ENCODE measurements around the gene NTF4. TPM values are rescaled to one million over a fixed set of nuclear protein-coding genes. Genes with fewer than 3 reads are reported as not detected.
A peak's percentile ranks its signal among the peaks of the same experiment; 100 is the strongest.

Gene NTF4
- polyA plus RNA-seq, 2 of the 4 experiments (the other 2 are of a cell fraction): 0.37 to 1.0 TPM

- H3K4me2 ChIP-seq: no peak overlapping the region
- ChIA-PET CTCF (interaction anchor here (1.0 to 7.3 kb wide), 10 partner anchors 14 to 271 kb away, joined by 3 to 96 read pairs (median 8); partner anchors contain the start of genes GYS1, KCNA7 and RUVBL2), POLR2A (no interaction called here)
- no peak overlapping the region for H3K27ac ChIP-seq
- no peaks in the 10 kb centered on the region for H3K9me3 ChIP-seq
- 85% methylated on average over 9 of the region's 9 CpGs for WGBS (ENCODE audit: missing lambda C conversion rate)
- TF ChIP-seq TFCP2L1 (CRISPR knock-in tag; IDR thresholded peaks at IDR 0.05) (no peak), NFE2L2 (conservative IDR thresholded peaks at IDR 0.05; ENCODE audit: low read length) (no peak), PBX3 (IDR thresholded peaks at IDR 0.05) (no peak), BCL3 (IDR thresholded peaks at IDR 0.05) (no peak), CBX8 (IDR thresholded peaks at IDR 0.05) (no peak), ESRRA (IDR thresholded peaks at IDR 0.05; ENCODE audit: borderline replicate concordance, low read length) (no peak), HOXB5 (CRISPR knock-in tag; IDR thresholded peaks at IDR 0.05) (no peak), CEBPB (IDR thresholded peaks at IDR 0.05) (no peak), KDM1A (IDR thresholded peaks at IDR 0.05; ENCODE audit: low read depth) (no peak), ZSCAN20 (CRISPR knock-in tag; IDR thresholded peaks at IDR 0.05) (no peak), MAX (IDR thresholded peaks at IDR 0.05) (no peak), FOSL2 (IDR thresholded peaks at IDR 0.05) (no peak), FOSL2 (CRISPR knock-in tag; IDR thresholded peaks at IDR 0.05) (no peak), HMGXB4 (CRISPR knock-in tag; IDR thresholded peaks at IDR 0.05; ENCODE audit: borderline replicate concordance) (no peak), RAD21 (conservative IDR thresholded peaks at IDR 0.05 in 1 of 2, IDR thresholded peaks at IDR 0.05 in 1 of 2) (no peak)
- FAIRE-seq: no peak
- H3K4me3 ChIP-seq: no peak overlapping the region
- H3K4me1 ChIP-seq: peaks cover 12% of the 10 kb centered on the region
- DNase-seq (ENCODE audit: low read depth in 1 of 2, low spot score in 1 of 2): no peak
- no peak for ATAC-seq
Measured at GRCh38 chr19:49059053-49059452, 5.6 kb downstream of the NTF4 start.

- no peak overlapping the region for H3K27ac ChIP-seq
- peaks cover 11% of the 10 kb centered on the region for H3K4me1 ChIP-seq
- whole genome bisulfite sequencing (ENCODE audit: missing lambda C conversion rate): 81% methylated on average over 10 of the region's 10 CpGs
- ATAC-seq (peak in 1 of 2 experiments; percentile 39; a peak in 3 of 6 replicates), DNase-seq (ENCODE audit: low read depth in 1 of 2, low spot score in 1 of 2) (peak in 1 of 2 experiments; percentile 56), FAIRE-seq (no peak)
- no peaks in the 10 kb centered on the region for H3K9me3 ChIP-seq
- POLR2A ChIA-PET: interaction anchor here (1.5 kb wide), 1 partner anchor 39 kb away, joined by 4 read pairs; no protein-coding TSS in a partner anchor
- no peak overlapping the region for H3K4me3 ChIP-seq
- TF ChIP-seq BCL3 (IDR thresholded peaks at IDR 0.05) (no peak), MYC (IDR thresholded peaks at IDR 0.05; ENCODE audit: borderline replicate concordance, low read length) (no peak), HES2 (IDR thresholded peaks at IDR 0.05) (no peak), HDAC2 (IDR thresholded peaks at IDR 0.05) (no peak), CTCF (IDR thresholded peaks at IDR 0.05) (no peak), SREBF2 (IDR thresholded peaks at IDR 0.05) (no peak), CHD2 (IDR thresholded peaks at IDR 0.05; ENCODE audit: low read length, partially characterized antibody) (no peak), MAZ (IDR thresholded peaks at IDR 0.05; ENCODE audit: borderline replicate concordance, low read depth, low read length) (no peak), CBX8 (IDR thresholded peaks at IDR 0.05) (no peak)
- H3K4me2 ChIP-seq: no peak overlapping the region
- CTCF ChIA-PET: interaction anchor here (1.0 to 7.3 kb wide), 7 partner anchors 14 to 150 kb away, joined by 3 to 96 read pairs (median 5); partner anchors contain the start of genes GYS1, KCNA7 and RUVBL2
Measured at GRCh38 chr19:49058562-49058961, 6.1 kb downstream of the NTF4 start.
